ACC112 (cell line): Measurements from ENCODE around the gene DNHD1.

Experiments used
- H2AFZ ChIP-seq: fragments of 200-600 bp; sonication (generic); one replicate; pipeline ENCODE4 v1.6.0; 2017; ENCODE audit warnings: antibody characterized with exemption, low read length; ENCODE audit not compliant: unreplicated experiment
- H3K27ac ChIP-seq: fragments of 200-600 bp; sonication (generic); 2 replicates; pipeline ENCODE4 v1.5.1; 2014; ENCODE audit warnings: low read depth, mild to moderate bottlenecking, antibody characterized with exemption, low read length, moderate library complexity
- H3K27me3 ChIP-seq: fragments of 200-600 bp; sonication (generic); 2 replicates; pipeline ENCODE4 v1.6.1; 2014; ENCODE audit warnings: mild to moderate bottlenecking, antibody characterized with exemption, low read length, moderate library complexity, mixed read lengths; ENCODE audit not compliant: insufficient read depth
- H3K36me3 ChIP-seq: fragments of 200-600 bp; sonication (generic); 2 replicates; pipeline ENCODE4 v1.6.1; 2016; ENCODE audit warnings: mild to moderate bottlenecking, antibody characterized with exemption, low read length, moderate library complexity, mixed read lengths; ENCODE audit not compliant: insufficient read depth
- H3K4me1 ChIP-seq: fragments of 200-600 bp; sonication (generic); one replicate; pipeline ENCODE4 v1.6.1; 2016; ENCODE audit warnings: low read length, mixed read lengths; ENCODE audit not compliant: insufficient read depth, unreplicated experiment, control insufficient read depth
- H3K4me3 ChIP-seq: fragments of 200-600 bp; sonication (generic); 2 replicates; pipeline ENCODE4 v1.5.1; 2014; ENCODE audit warnings: mild to moderate bottlenecking, low read depth, low read length
- H3K79me2 ChIP-seq: fragments of 200-600 bp; sonication (generic); one replicate; pipeline ENCODE4 v1.6.0; 2016; ENCODE audit warnings: low read length; ENCODE audit not compliant: control insufficient read depth, unreplicated experiment, insufficient read depth

DNHD1 gene

GRCh38 chr11:6594142-6594768, 97.2 kb downstream of the DNHD1 start:
- H2AFZ ChIP-seq = no peak overlapping the region
- H3K79me2 ChIP-seq = peaks cover 9% of the 10 kb centered on the region
- H3K4me1 ChIP-seq = no peaks in the 10 kb centered on the region
- H3K36me3 ChIP-seq = peaks cover 6% of the 10 kb centered on the region; the same call in 1 of the 2 replicates
- H3K4me3 ChIP-seq = no peak overlapping the region
- H3K27me3 ChIP-seq = no peaks in the 10 kb centered on the region
- H3K27ac ChIP-seq = no peak overlapping the region

GRCh38 chr11:6596239-6596877, 99.3 kb downstream of the DNHD1 start:
- no peak overlapping the region for H3K4me3 ChIP-seq
- no peaks in the 10 kb centered on the region for H3K4me1 ChIP-seq
- peaks cover 29% of the 10 kb centered on the region for H3K79me2 ChIP-seq
- no peaks in the 10 kb centered on the region for H3K27me3 ChIP-seq
- H3K36me3 ChIP-seq = peaks cover 17% of the 10 kb centered on the region; the same call in 1 of the 2 replicates
- H2AFZ ChIP-seq = no peak overlapping the region
- H3K27ac ChIP-seq = no peak overlapping the region

- Histone ChIP-seq H3K4me1 (peaks cover 10% of the 10 kb centered on the region), H3K27ac (no peak overlapping the region), H2AFZ (no peak overlapping the region), H3K79me2 (peaks cover 50% of the 10 kb centered on the region), H3K27me3 (no peaks in the 10 kb centered on the region), H3K36me3 (peaks cover 17% of the 10 kb centered on the region; the same call in 1 of the 2 replicates), H3K4me3 (no peak overlapping the region)
Observed at GRCh38 chr11:6598555-6598954, 101.5 kb downstream of the DNHD1 start.

- Histone ChIP-seq H3K36me3 (peaks cover 17% of the 10 kb centered on the region; the same call in 1 of the 2 replicates), H3K27ac (no peak overlapping the region), H3K79me2 (peaks cover 58% of the 10 kb centered on the region), H3K4me1 (peaks cover 10% of the 10 kb centered on the region), H2AFZ (no peak overlapping the region), H3K4me3 (no peak overlapping the region), H3K27me3 (no peaks in the 10 kb centered on the region)
Observed at GRCh38 chr11:6599449-6599848, 102.4 kb downstream of the DNHD1 start.

- Histone ChIP-seq H3K36me3 (peaks cover 17% of the 10 kb centered on the region; the same call in 1 of the 2 replicates), H3K27ac (no peak overlapping the region)
Observed at GRCh38 chr11:6599881-6600390, 102.9 kb downstream of the DNHD1 start.

GRCh38 chr11:6601041-6601461, 104.0 kb downstream of the DNHD1 start:
- H3K4me3 ChIP-seq = no peak overlapping the region
- no peak overlapping the region for H3K27ac ChIP-seq
- peaks cover 13% of the 10 kb centered on the region; the same call in 1 of the 2 replicates for H3K36me3 ChIP-seq
- H3K27me3 ChIP-seq = no peaks in the 10 kb centered on the region
- H3K79me2 ChIP-seq = peaks cover 74% of the 10 kb centered on the region
- H3K4me1 ChIP-seq = peaks cover 15% of the 10 kb centered on the region
- no peak overlapping the region for H2AFZ ChIP-seq

More at GRCh38 chr11:6599881-6600390, 102.9 kb downstream of the DNHD1 start:
- no peaks in the 10 kb centered on the region for H3K27me3 ChIP-seq
- peaks cover 63% of the 10 kb centered on the region for H3K79me2 ChIP-seq
- H3K4me3 ChIP-seq = no peak overlapping the region
- H3K4me1 ChIP-seq = peaks cover 10% of the 10 kb centered on the region
- H2AFZ ChIP-seq = no peak overlapping the region

- peaks cover 13% of the 10 kb centered on the region; the same call in 1 of the 2 replicates for H3K36me3 ChIP-seq
- H2AFZ ChIP-seq = no peak overlapping the region
- peaks cover 26% of the 10 kb centered on the region for H3K4me1 ChIP-seq
- H3K27me3 ChIP-seq = no peaks in the 10 kb centered on the region
- H3K4me3 ChIP-seq = peak overlapping the region; percentile 84
- H3K79me2 ChIP-seq = peaks cover 87% of the 10 kb centered on the region
- H3K27ac ChIP-seq = no peak overlapping the region
Observed at GRCh38 chr11:6602096-6602940, 105.2 kb downstream of the DNHD1 start.

- H3K36me3 ChIP-seq = peaks cover 22% of the 10 kb centered on the region; the same call in 1 of the 2 replicates
- H3K4me1 ChIP-seq = peaks cover 37% of the 10 kb centered on the region
- peak within 1 kb of the TSS; percentile 84 for H2AFZ ChIP-seq
- peaks cover 97% of the 10 kb centered on the region for H3K79me2 ChIP-seq
- H3K27ac ChIP-seq = peak within 1 kb of the TSS; percentile 85
- no peaks in the 10 kb centered on the region for H3K27me3 ChIP-seq
- H3K4me3 ChIP-seq = peak within 1 kb of the TSS; percentile 84
Observed at GRCh38 chr11:6603287-6604080, 106.4 kb downstream of the DNHD1 start, which contains the start of the genes ILK and RRP8. TSS of gene ILK (plus strand) at chr11:6603774. CDS start at chr11:6604272, 498 bp downstream. TSS of gene RRP8 (minus strand) at chr11:6603616. CDS start at chr11:6603502, 114 bp downstream.

GRCh38 chr11:6604081-6604626, 107.1 kb downstream of the DNHD1 start:
- peaks cover 96% of the 10 kb centered on the region for H3K79me2 ChIP-seq
- H3K27ac ChIP-seq = peak overlapping the region; percentile 85
- peak overlapping the region; percentile 51 for H2AFZ ChIP-seq
- H3K4me1 ChIP-seq = peaks cover 44% of the 10 kb centered on the region
- peak overlapping the region; percentile 84 for H3K4me3 ChIP-seq
- no peaks in the 10 kb centered on the region for H3K27me3 ChIP-seq
- H3K36me3 ChIP-seq = peaks cover 24% of the 10 kb centered on the region; the same call in 1 of the 2 replicates
